ENCODE measurements around the gene SAMD13. TPM values are rescaled to one million over a fixed set of nuclear protein-coding genes. Genes with fewer than 3 reads are reported as not detected.

Gene SAMD13
- total and polyA plus RNA-seq, 7 donors = 0.41 to 31.8 (median 3.0) TPM

DNA sequence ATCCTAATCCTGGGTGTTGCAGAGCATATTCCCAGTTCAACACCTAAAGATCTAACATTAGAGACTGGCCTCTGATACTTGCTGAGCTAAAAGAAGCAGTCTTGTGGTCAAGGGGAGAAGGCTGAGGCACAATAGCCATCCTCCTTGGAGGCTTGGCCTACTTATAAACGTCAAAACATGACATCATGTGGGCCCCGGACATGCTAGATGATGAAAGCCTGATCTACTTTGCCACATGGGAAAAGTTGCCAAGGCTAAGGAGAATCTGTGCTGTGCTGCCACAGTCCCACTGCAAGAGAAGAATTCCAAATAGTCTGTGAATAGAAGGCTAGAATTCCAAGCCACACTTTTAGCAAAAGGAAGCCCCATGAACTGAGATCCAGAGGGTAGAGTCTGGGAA, 43.9 kb upstream of the SAMD13 start:
- no peak for DNase-seq
- no peak overlapping the region for H3K4me3 ChIP-seq
- peak overlapping the region in 1 of 4 donors; percentile 4 for H3K27ac ChIP-seq
- no peaks in the 10 kb centered on the region for H3K27me3 ChIP-seq
- intact Hi-C loops (cut with DNase I) = no loop called here
- H3K4me1 ChIP-seq = peaks cover 0 to 11% (median 4%) of the 10 kb centered on the region in 4 donors
- H3K36me3 ChIP-seq = no peaks in the 10 kb centered on the region
- 80% methylated on average over 2 of the region's 2 CpGs for whole genome bisulfite sequencing, 2 donors
- TF ChIP-seq EP300 (IDR thresholded peaks at IDR 0.05) (no peak), POLR2A (IDR thresholded peaks at IDR 0.05) (no peak), POLR2AphosphoS5 (IDR thresholded peaks at IDR 0.05) (no peak)
- TF ChIP-seq, protein P1, sequence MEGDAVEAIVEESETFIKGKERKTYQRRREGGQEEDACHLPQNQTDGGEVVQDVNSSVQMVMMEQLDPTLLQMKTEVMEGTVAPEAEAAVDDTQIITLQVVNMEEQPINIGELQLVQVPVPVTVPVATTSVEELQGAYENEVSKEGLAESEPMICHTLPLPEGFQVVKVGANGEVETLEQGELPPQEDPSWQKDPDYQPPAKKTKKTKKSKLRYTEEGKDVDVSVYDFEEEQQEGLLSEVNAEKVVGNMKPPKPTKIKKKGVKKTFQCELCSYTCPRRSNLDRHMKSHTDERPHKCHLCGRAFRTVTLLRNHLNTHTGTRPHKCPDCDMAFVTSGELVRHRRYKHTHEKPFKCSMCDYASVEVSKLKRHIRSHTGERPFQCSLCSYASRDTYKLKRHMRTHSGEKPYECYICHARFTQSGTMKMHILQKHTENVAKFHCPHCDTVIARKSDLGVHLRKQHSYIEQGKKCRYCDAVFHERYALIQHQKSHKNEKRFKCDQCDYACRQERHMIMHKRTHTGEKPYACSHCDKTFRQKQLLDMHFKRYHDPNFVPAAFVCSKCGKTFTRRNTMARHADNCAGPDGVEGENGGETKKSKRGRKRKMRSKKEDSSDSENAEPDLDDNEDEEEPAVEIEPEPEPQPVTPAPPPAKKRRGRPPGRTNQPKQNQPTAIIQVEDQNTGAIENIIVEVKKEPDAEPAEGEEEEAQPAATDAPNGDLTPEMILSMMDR (IDR thresholded peaks at IDR 0.05) = no peak
- H3K9me3 ChIP-seq = no peaks in the 10 kb centered on the region

DNA sequence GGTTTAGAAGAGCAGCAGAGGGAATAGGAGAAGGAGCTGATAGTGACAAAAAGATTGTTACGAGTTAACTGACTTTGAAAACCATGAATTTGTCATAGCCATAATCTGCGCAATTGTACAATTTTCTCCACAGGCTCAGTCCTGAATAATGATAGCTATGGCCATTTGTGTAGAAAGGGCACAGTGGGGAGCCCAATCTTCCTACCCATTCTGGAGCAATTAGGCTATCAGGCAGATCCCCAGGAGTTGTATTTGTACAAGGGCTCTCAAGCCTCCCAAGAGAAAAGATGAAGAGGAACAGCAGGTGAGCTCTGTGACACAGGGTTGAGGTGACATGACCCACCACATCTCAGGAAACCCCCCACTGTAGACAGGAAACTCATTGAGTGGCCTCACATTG, 42.1 kb upstream of the SAMD13 start:
- intact Hi-C loops (cut with DNase I) = no loop called here
- no peak overlapping the region for H3K27ac ChIP-seq
- WGBS, 2 donors = 94 to 97% methylated on average over 2 of the region's 2 CpGs
- H3K9me3 ChIP-seq = no peaks in the 10 kb centered on the region
- no peak overlapping the region for H3K4me3 ChIP-seq
- H3K27me3 ChIP-seq = no peaks in the 10 kb centered on the region
- no peaks in the 10 kb centered on the region for H3K36me3 ChIP-seq
- peaks cover 0 to 2% (median under 1%) of the 10 kb centered on the region in 4 donors for H3K4me1 ChIP-seq
- TF ChIP-seq EP300 (IDR thresholded peaks at IDR 0.05) (no peak), POLR2A (IDR thresholded peaks at IDR 0.05) (no peak)
- no peak for DNase-seq

DNA sequence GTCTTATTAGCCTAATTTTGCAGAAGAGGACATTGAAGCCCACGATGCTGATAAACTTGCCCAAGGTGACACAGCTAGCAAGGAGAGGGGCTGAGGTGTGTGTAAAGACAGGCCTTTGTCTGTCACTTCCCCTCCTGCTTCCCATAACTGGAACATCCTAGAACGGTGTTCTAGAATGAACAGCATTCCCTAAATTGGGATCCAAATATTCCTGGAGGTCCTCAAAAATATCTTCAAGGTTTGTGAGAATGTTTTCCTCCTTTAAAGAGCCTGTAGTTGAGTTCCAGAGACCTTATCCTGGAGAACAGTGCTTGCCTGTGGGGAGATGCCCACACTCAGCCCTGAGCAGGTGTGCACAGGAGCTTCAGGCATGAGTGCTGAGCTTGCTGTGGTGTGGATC, 41.5 kb upstream of the SAMD13 start:
- intact Hi-C loops (cut with DNase I) = no loop called here
- no peaks in the 10 kb centered on the region for H3K9me3 ChIP-seq
- H3K4me1 ChIP-seq = no peaks in the 10 kb centered on the region
- H3K4me3 ChIP-seq = no peak overlapping the region
- no peak for DNase-seq
- WGBS, 2 donors = 96% methylated on average over 2 of the region's 2 CpGs
- no peaks in the 10 kb centered on the region for H3K27me3 ChIP-seq
- no peak for TF ChIP-seq EP300 (IDR thresholded peaks at IDR 0.05)
- no peak for TF ChIP-seq POLR2A (IDR thresholded peaks at IDR 0.05)
- TF ChIP-seq, protein P1 (IDR thresholded peaks at IDR 0.05) = no peak
- no peak for TF ChIP-seq POLR2AphosphoS5 (IDR thresholded peaks at IDR 0.05)
- no peaks in the 10 kb centered on the region for H3K36me3 ChIP-seq
- H3K27ac ChIP-seq = no peak overlapping the region

DNA sequence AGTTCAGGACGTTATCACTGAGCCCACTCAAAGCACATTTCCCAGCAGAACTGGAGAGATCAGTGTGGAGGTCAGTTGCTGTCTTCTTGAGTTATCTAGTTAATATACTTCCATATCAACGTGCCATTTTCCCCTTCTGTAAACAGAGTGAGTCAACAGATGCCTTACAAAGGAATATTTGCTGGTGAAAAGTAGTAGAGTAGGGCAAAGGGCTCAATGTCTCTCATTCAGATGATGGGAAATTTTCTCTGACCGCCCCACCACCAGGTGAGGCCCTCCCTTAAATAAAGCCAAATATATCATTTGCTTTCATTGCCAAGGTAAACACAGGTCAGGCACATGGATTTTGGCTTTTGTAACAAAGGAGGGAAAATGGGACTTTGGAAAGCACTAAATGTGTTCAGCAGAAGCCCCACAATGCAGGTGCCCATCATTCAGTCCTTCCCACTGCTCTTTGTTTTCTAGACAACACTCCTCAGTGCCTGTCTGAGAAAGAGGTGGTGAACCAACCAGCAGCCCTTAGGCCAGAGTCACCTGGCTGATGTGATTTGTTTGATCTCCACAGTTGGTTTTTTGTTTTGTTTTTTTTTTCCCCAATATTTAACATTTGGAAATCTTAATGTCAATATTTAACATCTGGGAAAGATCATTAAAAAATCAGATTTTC, 40.5 kb upstream of the SAMD13 start:
- H3K9me3 ChIP-seq = no peaks in the 10 kb centered on the region
- intact Hi-C loops (cut with DNase I) = no loop called here
- DNase-seq = no peak
- TF ChIP-seq, protein P1 (IDR thresholded peaks at IDR 0.05) = no peak
- TF ChIP-seq POLR2AphosphoS5 (IDR thresholded peaks at IDR 0.05) (no peak), EP300 (IDR thresholded peaks at IDR 0.05) (no peak), POLR2A (IDR thresholded peaks at IDR 0.05) (no peak)
- WGBS, 2 donors = 15 to 57% methylated on average over 3 of the region's 3 CpGs
- H3K36me3 ChIP-seq = no peaks in the 10 kb centered on the region
- no peaks in the 10 kb centered on the region for H3K4me1 ChIP-seq
- H3K4me3 ChIP-seq = no peak overlapping the region
- H3K27me3 ChIP-seq = no peaks in the 10 kb centered on the region
- H3K27ac ChIP-seq = no peak overlapping the region

DNA sequence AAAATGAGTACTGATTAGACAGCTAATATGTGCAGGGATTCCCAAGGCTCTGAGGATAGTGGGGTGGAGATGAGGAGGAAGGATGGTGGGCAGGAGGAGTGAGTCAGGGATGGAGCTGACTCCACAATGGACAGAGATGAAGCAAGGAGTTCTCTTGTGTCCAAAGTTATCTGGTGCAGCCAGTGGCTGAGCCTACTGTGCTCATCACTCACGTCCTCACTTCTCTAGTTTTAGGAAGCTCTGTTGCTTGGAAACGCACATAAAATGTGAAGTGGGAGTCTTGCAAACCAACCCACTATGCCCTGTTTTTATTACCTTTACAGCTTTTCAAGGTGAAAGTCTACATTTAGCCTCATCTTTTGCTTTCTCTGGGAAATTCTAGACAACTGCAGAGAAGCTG, 36.5 kb upstream of the SAMD13 start:
- H3K27ac ChIP-seq = no peak overlapping the region
- no peaks in the 10 kb centered on the region for H3K36me3 ChIP-seq
- no peaks in the 10 kb centered on the region for H3K4me1 ChIP-seq
- no peak for DNase-seq
- 50 to 62% methylated on average over 2 of the region's 2 CpGs for WGBS, 2 donors
- H3K9me3 ChIP-seq = no peaks in the 10 kb centered on the region
- H3K27me3 ChIP-seq = no peaks in the 10 kb centered on the region
- intact Hi-C loops (cut with DNase I) = no loop called here
- TF ChIP-seq POLR2A (IDR thresholded peaks at IDR 0.05) = no peak
- no peak for TF ChIP-seq EP300 (IDR thresholded peaks at IDR 0.05)
- no peak for TF ChIP-seq POLR2AphosphoS5 (IDR thresholded peaks at IDR 0.05)
- TF ChIP-seq, protein P1 (IDR thresholded peaks at IDR 0.05) = no peak
- no peak overlapping the region for H3K4me3 ChIP-seq

Data from sigmoid colon (tissue), 7 donors.